CD14-positive monocyte (primary cell): Measurements from ENCODE around the gene NDST1. TPM values are rescaled to one million over a fixed set of nuclear protein-coding genes. Genes with fewer than 3 reads are reported as not detected.

Source experiments
- DNase-seq, 3 donors: peaks; one replicate each; pipeline ENCODE4 v3.0.0-alpha.2; 2011 to 2022
- H2AFZ ChIP-seq: 2 replicates; pipeline ENCODE4 v1.6.0; 2012; ENCODE audit warnings: mild to moderate bottlenecking, low read depth, low read length, inconsistent platforms; ENCODE audit not compliant: insufficient read depth, poor library complexity, severe bottlenecking
- H3K27ac ChIP-seq, 2 donors: 1 replicate in 1 of 2; 2 replicates in 1 of 2; pipeline ENCODE4 v1.5.1; 2012 to 2013; ENCODE audit warnings: low read length in 2 of 2, control low read depth in 1 of 2, inconsistent platforms in 1 of 2, low read depth in 1 of 2, mild to moderate bottlenecking in 1 of 2
- H3K27me3 ChIP-seq, 2 donors: one replicate each; pipeline versions ENCODE4 v1.6.0 to v1.6.1; 2011 to 2013; ENCODE audit warnings: low read length in 2 of 2; ENCODE audit not compliant: control insufficient read depth in 2 of 2, insufficient read depth in 2 of 2
- H3K36me3 ChIP-seq, 2 donors: replicated peaks in 1 of 2; 1 replicate in 1 of 2; 2 replicates in 1 of 2; pipeline versions ENCODE4 v1.5.1 to v1.6.1; 2012 to 2013; ENCODE audit warnings: low read length in 2 of 2, control low read depth in 1 of 2, inconsistent platforms in 1 of 2, mild to moderate bottlenecking in 1 of 2; ENCODE audit not compliant: insufficient read depth in 2 of 2, control insufficient read depth in 1 of 2
- H3K4me1 ChIP-seq, 2 donors: 1 replicate in 1 of 2; 2 replicates in 1 of 2; pipeline versions ENCODE4 v1.5.1 to v1.6.1; 2012 to 2013; ENCODE audit warnings: low read length in 2 of 2, control low read depth in 1 of 2, inconsistent platforms in 1 of 2, mild to moderate bottlenecking in 1 of 2, moderate library complexity in 1 of 2; ENCODE audit not compliant: insufficient read depth in 2 of 2, control insufficient read depth in 1 of 2
- H3K4me2 ChIP-seq: replicated peaks from 2 replicates; pipeline ENCODE3; 2012; ENCODE audit warnings: low read length, moderate library complexity, mild to moderate bottlenecking; ENCODE audit not compliant: poor library complexity, severe bottlenecking; ENCODE audit errors: extremely low read depth
- H3K4me3 ChIP-seq, 3 experiments: fragments of 200-600 bp in 1 of 3; sonication (generic) in 1 of 3; replicated peaks in 1 of 3; 1 replicate in 2 of 3; 2 replicates in 1 of 3; pipeline ENCODE4 v1.5.1; 2011 to 2013; ENCODE audit warnings: low read length in 3 of 3, mild to moderate bottlenecking in 3 of 3, control low read depth in 2 of 3, low read depth in 2 of 3, inconsistent platforms in 1 of 3, moderate library complexity in 1 of 3
- H3K79me2 ChIP-seq: 2 replicates; pipeline ENCODE4 v1.6.0; 2012; ENCODE audit warnings: mild to moderate bottlenecking, control low read depth, inconsistent platforms, low read length, moderate library complexity; ENCODE audit not compliant: insufficient read depth
- H3K9ac ChIP-seq: 2 replicates; pipeline ENCODE4 v1.6.0; 2017; ENCODE audit warnings: low read length, mild to moderate bottlenecking; ENCODE audit not compliant: insufficient read depth, poor library complexity, severe bottlenecking
- H3K9me3 ChIP-seq, 2 donors: replicated peaks in 1 of 2; 1 replicate in 1 of 2; 2 replicates in 1 of 2; pipeline versions ENCODE4 v1.5.1 to v1.6.1; 2012 to 2013; ENCODE audit warnings: low read length in 2 of 2, control low read depth in 1 of 2; ENCODE audit not compliant: control insufficient read depth in 1 of 2, insufficient read depth in 1 of 2
- H4K20me1 ChIP-seq: 2 replicates; pipeline ENCODE4 v1.6.0; 2012; ENCODE audit warnings: mild to moderate bottlenecking, low read length, control low read depth, moderate library complexity; ENCODE audit not compliant: insufficient read depth
- H3K27ac Mint-ChIP-seq, 7 donors: one replicate each; pipeline ENCODE4 v1.8.0; 2020; ENCODE audit warnings: mild to moderate bottlenecking in 7 of 7, mixed read lengths in 7 of 7, moderate library complexity in 6 of 7, inconsistent platforms in 2 of 7
- H3K27me3 Mint-ChIP-seq, 3 donors: one replicate each; pipeline ENCODE4 v1.8.0; 2021 to 2022; ENCODE audit warnings: low read depth in 3 of 3, mild to moderate bottlenecking in 3 of 3, mixed read lengths in 3 of 3, moderate library complexity in 3 of 3, inconsistent platforms in 1 of 3
- H3K36me3 Mint-ChIP-seq, 2 donors: one replicate each; pipeline ENCODE4 v1.8.0; 2020; ENCODE audit warnings: mixed read lengths in 2 of 2, inconsistent platforms in 1 of 2, mild to moderate bottlenecking in 1 of 2
- H3K4me1 Mint-ChIP-seq: one replicate; pipeline ENCODE4 v1.8.0; 2020; ENCODE audit warnings: mild to moderate bottlenecking, mixed read lengths
- H3K4me3 Mint-ChIP-seq, 2 donors: one replicate each; pipeline ENCODE4 v1.8.0; 2020; ENCODE audit warnings: mild to moderate bottlenecking in 2 of 2, mixed read lengths in 2 of 2, moderate library complexity in 1 of 2
- H3K9me3 Mint-ChIP-seq, 7 donors: one replicate each; pipeline ENCODE4 v1.8.0; 2020 to 2022; ENCODE audit warnings: mixed read lengths in 7 of 7, mild to moderate bottlenecking in 6 of 7, moderate library complexity in 6 of 7, inconsistent platforms in 2 of 7
- WGBS: methylation state at CpG from one replicate; pipeline ENCODE4 v1.1.5; 2013; ENCODE audit warnings: missing lambda C conversion rate; ENCODE audit not compliant: insufficient coverage; 5-methylcytosine and 5-hydroxymethylcytosine counted together
- intact Hi-C, 2 donors: fragments of 100-400 bp; cut with micrococcal nuclease; formaldehyde crosslinking; loops; one replicate each; pipeline versions ENCODE4 v1.15.0 to v1.15.1; 2023
- polyA plus RNA-seq, 3 donors: library from polyadenylated mRNA; depleted of rRNA in 1 of 3; unstranded in 2 of 3; stranded (reverse) in 1 of 3; fragments of 300-500 nt in 2 of 3; fragments of >200 nt in 1 of 3; fragmentation: Illumina TruSeq in 2 of 3; gene quantifications; 1 replicate in 2 of 3; 2 replicates in 1 of 3; pipeline ENCODE4 v1.2.3, GENCODE V29; 2012 to 2021
- TF ChIP-seq, protein P1 (sequence below): fragments of 200-600 bp; IDR thresholded peaks from one replicate; pipeline ENCODE4 v1.8.0; 2022; ENCODE audit warnings: antibody characterized with exemption, mild to moderate bottlenecking

NDST1 gene
- polyA plus RNA-seq, 3 donors = 7.0 to 18.9 (median 7.5) TPM

DNA sequence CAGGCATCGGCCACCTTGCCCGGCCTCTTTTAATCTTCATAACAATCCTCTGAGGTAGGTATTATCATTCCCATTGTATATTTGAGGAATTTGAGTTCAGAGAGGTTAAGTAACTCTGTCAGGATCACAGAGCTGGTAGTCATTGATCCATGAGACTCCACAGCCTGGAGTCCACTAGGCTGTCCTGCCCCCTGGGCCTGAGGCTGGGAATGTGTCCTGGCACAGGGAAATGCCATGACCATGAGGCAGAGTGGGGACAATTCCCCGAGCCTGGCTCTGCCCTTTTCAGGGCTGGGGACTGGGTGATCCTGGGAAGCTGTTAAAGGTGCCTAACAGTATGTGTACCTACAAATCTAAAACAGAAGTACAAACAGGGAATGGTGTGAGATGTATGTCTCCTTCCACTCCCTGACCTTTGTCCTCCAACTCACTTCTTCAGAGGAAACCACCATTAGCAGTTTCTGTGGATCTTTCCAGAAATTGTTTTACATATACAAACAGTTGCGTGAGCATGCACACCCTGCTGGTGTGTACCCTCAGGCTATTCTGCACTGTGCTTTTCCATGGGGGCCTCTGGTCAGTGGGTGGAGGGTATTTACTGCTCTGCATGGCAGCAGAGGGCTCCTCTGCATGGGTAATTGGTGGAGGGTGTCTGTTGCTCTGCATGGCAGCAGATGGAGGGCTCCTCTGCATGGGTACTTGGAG lies 53.8 kb downstream of the NDST1 start:
- Mint-ChIP-seq H3K4me3 (no peak overlapping the region), H3K27me3 (peaks cover 0 to 5% (median 4%) of the 10 kb centered on the region in 3 donors), H3K9me3 (peaks cover 0 to 6% (median 0%) of the 10 kb centered on the region in 7 donors), H3K4me1 (peaks cover 8% of the 10 kb centered on the region), H3K36me3 (peaks cover 0 to 4% of the 10 kb centered on the region in 2 donors), H3K27ac (no peak overlapping the region)
- WGBS = no CpG with 5 or more reads among the region's 4 CpGs
- H4K20me1 ChIP-seq = no peaks in the 10 kb centered on the region
- peaks cover 0 to 1% of the 10 kb centered on the region in 2 donors for H3K4me1 ChIP-seq
- DNase-seq = no peak
- no peak overlapping the region for H3K27ac ChIP-seq
- no peak overlapping the region for H3K4me2 ChIP-seq
- peaks cover 2 to 4% of the 10 kb centered on the region in 2 donors for H3K36me3 ChIP-seq
- H3K9me3 ChIP-seq = no peaks in the 10 kb centered on the region
- H3K79me2 ChIP-seq = no peaks in the 10 kb centered on the region
- H3K4me3 ChIP-seq = no peak overlapping the region
- intact Hi-C loops = loop anchor here in 1 of 2 donors (2.0 to 5.0 kb wide), 2 partner anchors 96 to 285 kb away; partner anchors contain the start of gene IRGM
- TF ChIP-seq, protein P1, sequence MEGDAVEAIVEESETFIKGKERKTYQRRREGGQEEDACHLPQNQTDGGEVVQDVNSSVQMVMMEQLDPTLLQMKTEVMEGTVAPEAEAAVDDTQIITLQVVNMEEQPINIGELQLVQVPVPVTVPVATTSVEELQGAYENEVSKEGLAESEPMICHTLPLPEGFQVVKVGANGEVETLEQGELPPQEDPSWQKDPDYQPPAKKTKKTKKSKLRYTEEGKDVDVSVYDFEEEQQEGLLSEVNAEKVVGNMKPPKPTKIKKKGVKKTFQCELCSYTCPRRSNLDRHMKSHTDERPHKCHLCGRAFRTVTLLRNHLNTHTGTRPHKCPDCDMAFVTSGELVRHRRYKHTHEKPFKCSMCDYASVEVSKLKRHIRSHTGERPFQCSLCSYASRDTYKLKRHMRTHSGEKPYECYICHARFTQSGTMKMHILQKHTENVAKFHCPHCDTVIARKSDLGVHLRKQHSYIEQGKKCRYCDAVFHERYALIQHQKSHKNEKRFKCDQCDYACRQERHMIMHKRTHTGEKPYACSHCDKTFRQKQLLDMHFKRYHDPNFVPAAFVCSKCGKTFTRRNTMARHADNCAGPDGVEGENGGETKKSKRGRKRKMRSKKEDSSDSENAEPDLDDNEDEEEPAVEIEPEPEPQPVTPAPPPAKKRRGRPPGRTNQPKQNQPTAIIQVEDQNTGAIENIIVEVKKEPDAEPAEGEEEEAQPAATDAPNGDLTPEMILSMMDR = no peak
- no peak overlapping the region for H2AFZ ChIP-seq
- no peak overlapping the region for H3K9ac ChIP-seq
- no peaks in the 10 kb centered on the region for H3K27me3 ChIP-seq

DNA sequence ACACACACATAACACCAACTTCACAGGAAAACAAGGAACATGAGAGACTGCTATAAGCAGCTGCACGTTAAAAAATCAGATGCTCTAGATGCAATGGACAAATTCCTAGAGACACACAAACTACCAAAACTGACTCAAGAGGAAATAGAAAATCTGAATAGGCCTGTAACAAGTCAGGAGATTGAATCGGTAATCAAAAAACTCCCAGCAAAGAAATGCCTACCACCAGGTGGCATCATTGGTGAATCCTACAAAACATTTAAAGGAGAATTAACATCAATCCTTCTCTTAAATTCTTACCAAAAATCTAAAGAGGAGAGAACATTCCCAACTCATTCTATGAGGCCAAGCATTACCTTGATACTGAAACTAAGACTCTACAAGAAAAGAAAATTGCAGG lies 54.9 kb downstream of the NDST1 start:
- Mint-ChIP-seq H3K27ac (no peak overlapping the region), H3K9me3 (peaks cover 0 to 6% (median 0%) of the 10 kb centered on the region in 7 donors), H3K4me3 (no peak overlapping the region), H3K27me3 (peaks cover 0 to 5% (median 4%) of the 10 kb centered on the region in 3 donors), H3K4me1 (peaks cover 18% of the 10 kb centered on the region), H3K36me3 (no peaks in the 10 kb centered on the region)
- H3K9ac ChIP-seq = no peak overlapping the region
- H3K27me3 ChIP-seq = no peaks in the 10 kb centered on the region
- H3K4me1 ChIP-seq = peaks cover 5 to 12% of the 10 kb centered on the region in 2 donors
- TF ChIP-seq, protein P1 = peak; percentile 25
- no peaks in the 10 kb centered on the region for H3K9me3 ChIP-seq
- DNase-seq = no peak
- H2AFZ ChIP-seq = no peak overlapping the region
- WGBS = no CpG with 5 or more reads among the region's 2 CpGs
- H4K20me1 ChIP-seq = no peaks in the 10 kb centered on the region
- H3K79me2 ChIP-seq = no peaks in the 10 kb centered on the region
- no peak overlapping the region for H3K27ac ChIP-seq
- H3K4me2 ChIP-seq = no peak overlapping the region
- H3K36me3 ChIP-seq = no peaks in the 10 kb centered on the region
- intact Hi-C loops = loop anchor here in 1 of 2 donors (5.0 kb wide), 1 partner anchor 94 kb away; no protein-coding TSS in a partner anchor
- H3K4me3 ChIP-seq = no peak overlapping the region
